Ovary (tissue), 9 donors: Measurements from ENCODE around the gene GALNT6. TPM values are rescaled to one million over a fixed set of nuclear protein-coding genes. Genes with fewer than 3 reads are reported as not detected.
A peak's percentile ranks its signal among the peaks of the same experiment; 100 is the strongest.

Source experiments
- DNase-seq, 5 donors: peaks; one replicate each; pipeline ENCODE4 v3.0.0-alpha.2; 2019 to 2020
- H3K27ac ChIP-seq, 2 donors: fragments of 200-600 bp; one replicate each; pipeline versions ENCODE4 v1.5.1 to v1.8.0; 2019 to 2022
- H3K27me3 ChIP-seq: fragments of 200-600 bp; one replicate; pipeline ENCODE4 v1.8.0; 2022
- H3K36me3 ChIP-seq: fragments of 200-600 bp; sonication (generic); one replicate; pipeline ENCODE4 v1.5.1; 2019
- H3K4me1 ChIP-seq: one replicate; pipeline ENCODE4 v1.8.1; 2013; ENCODE audit warnings: mild to moderate bottlenecking, moderate library complexity; ENCODE audit not compliant: insufficient read depth
- H3K4me3 ChIP-seq: fragments of 200-600 bp; sonication (generic); one replicate; pipeline ENCODE4 v1.5.1; 2017
- H3K9me3 ChIP-seq, 2 donors: fragments of 200-600 bp in 1 of 2; sonication (generic) in 1 of 2; one replicate each; pipeline versions ENCODE4 v1.5.1 to v1.8.1; 2013 to 2019; ENCODE audit warnings: mild to moderate bottlenecking in 1 of 2, moderate library complexity in 1 of 2
- CTCF ChIP-seq, 3 donors: fragments of 450-650 bp in 2 of 3; fragments of 200-600 bp in 1 of 3; IDR thresholded peaks; one replicate each; pipeline versions ENCODE4 v1.5.1 to v1.8.0; 2016 to 2022; ENCODE audit warnings: antibody characterized with exemption in 3 of 3, mild to moderate bottlenecking in 1 of 3
- EP300 ChIP-seq: sonication (generic); formaldehyde crosslinking; IDR thresholded peaks from one replicate; pipeline ENCODE4 v1.6.1; 2017; ENCODE audit warnings: antibody characterized with exemption
- POLR2A ChIP-seq: fragments of 450-650 bp; IDR thresholded peaks from one replicate; pipeline ENCODE4 v1.6.1; 2017; ENCODE audit warnings: antibody characterized with exemption, mild to moderate bottlenecking, moderate library complexity
- WGBS, 3 donors: extraction: QIAGEN DNeasy Blood & Tissue Kit in 1 of 3; methylation state at CpG; one replicate each; pipeline versions ENCODE4 v1.1.5 to v1.1.7; 2013 to 2017; 5-methylcytosine and 5-hydroxymethylcytosine counted together
- intact Hi-C, 4 donors: fragments of 100-400 bp; cut with DNase I; formaldehyde crosslinking; loops; one replicate each; pipeline versions ENCODE4 v1.11.0 to v1.15.1; 2022 to 2023
- polyA plus RNA-seq, 2 donors: library from polyadenylated mRNA; stranded (reverse); fragments of 200-250 nt in 1 of 2; fragments of 350-450 nt in 1 of 2; fragmentation: Illumina TruSeq in 1 of 2; extraction: RNeasy Lipid Tissue Mini Kit (QIAGEN cat#74804) in 1 of 2; gene quantifications; one replicate each; pipeline ENCODE4 v1.2.3, GENCODE V29; 2013 to 2014
- total RNA-seq, 7 donors: library from RNA; depleted of rRNA in 2 of 7; stranded (reverse); fragments of >200 nt in 2 of 7; fragmentation: NEBNext Ultra II Directional in 3 of 7; extraction: Animal tissue kit (Norgen Biotek cat#: 25700) in 3 of 7; gene quantifications; one replicate each; pipeline versions ENCODE4 v1.1.0 to v1.2.4, GENCODE V29; 2016 to 2023
- donor health status: DM: no; HTN: no; CAD: no; lungs with moderate emphysema.
- donor health status: DM: no; HTN: no; CAD: no.
- donor health status: Bipolar disorder and iron deficiency.
- donor health status: DM: yes; HTN: yes; CAD: no.
- donor health status: DM: no; HTN: no; CAD: no.
- donor health status: DM: yes; HTN: yes; CAD: no.

Gene GALNT6
- total and polyA plus RNA-seq, 9 donors: 0.51 to 14.5 (median 2.7) TPM

GRCh38 chr12:51390457-51390856, 749 bp downstream of the GALNT6 start:
- H3K4me1 ChIP-seq: no peaks in the 10 kb centered on the region
- no peak overlapping the region for H3K27ac ChIP-seq
- TF ChIP-seq EP300 (no peak), POLR2A (no peak), CTCF (IDR thresholded peaks at IDR 0.05) (no peak)
- H3K36me3 ChIP-seq: no peaks in the 10 kb centered on the region
- DNase-seq: peak in 1 of 5 donors; percentile 15
- no peaks in the 10 kb centered on the region for H3K9me3 ChIP-seq
- H3K4me3 ChIP-seq: no peak overlapping the region
- no peaks in the 10 kb centered on the region for H3K27me3 ChIP-seq
- WGBS, 3 donors: 89 to 93% (median 90%) methylated on average over 6 of the region's 6 CpGs
- intact Hi-C loops: no loop called here

- Histone ChIP-seq H3K4me3 (no peak overlapping the region), H3K36me3 (no peaks in the 10 kb centered on the region), H3K27me3 (no peaks in the 10 kb centered on the region), H3K4me1 (no peaks in the 10 kb centered on the region), H3K27ac (no peak overlapping the region), H3K9me3 (no peaks in the 10 kb centered on the region)
- DNase-seq: peak in 1 of 5 donors; percentile 15
- 83 to 94% (median 89%) methylated on average over 2 of the region's 2 CpGs for WGBS, 3 donors
- intact Hi-C loops: no loop called here
- TF ChIP-seq EP300: no peak
- TF ChIP-seq POLR2A: no peak
- TF ChIP-seq CTCF (IDR thresholded peaks at IDR 0.05): no peak
These were observed 1.8 kb downstream of the GALNT6 start for GRCh38 chr12:51389302-51389999.

- H3K36me3 ChIP-seq: no peaks in the 10 kb centered on the region
- no peak overlapping the region for H3K4me3 ChIP-seq
- H3K4me1 ChIP-seq: no peaks in the 10 kb centered on the region
- WGBS, 3 donors: 89 to 96% (median 94%) methylated on average over 5 of the region's 5 CpGs
- TF ChIP-seq EP300 (no peak), POLR2A (no peak), CTCF (IDR thresholded peaks at IDR 0.05) (no peak)
- H3K9me3 ChIP-seq: no peaks in the 10 kb centered on the region
- no peak overlapping the region for H3K27ac ChIP-seq
- no peaks in the 10 kb centered on the region for H3K27me3 ChIP-seq
- no peak for DNase-seq
- intact Hi-C loops: no loop called here
These were observed 2.4 kb downstream of the GALNT6 start for GRCh38 chr12:51388846-51389245.

GRCh38 chr12:51388069-51388799, 3.0 kb downstream of the GALNT6 start:
- Histone ChIP-seq H3K27ac (no peak overlapping the region), H3K36me3 (no peaks in the 10 kb centered on the region), H3K4me1 (no peaks in the 10 kb centered on the region), H3K9me3 (no peaks in the 10 kb centered on the region), H3K27me3 (no peaks in the 10 kb centered on the region), H3K4me3 (no peak overlapping the region)
- intact Hi-C loops: no loop called here
- no peak for TF ChIP-seq POLR2A
- TF ChIP-seq CTCF (IDR thresholded peaks at IDR 0.05): no peak
- no peak for TF ChIP-seq EP300
- peak in 1 of 5 donors; percentile 28 for DNase-seq
- 69 to 76% (median 69%) methylated on average over 10 of the region's 10 CpGs for WGBS, 3 donors
